ENCODE data around the gene NRXN3.
"Not testable (repeated sequence)": the region's sequence is repeated elsewhere in the genome, so short reads cannot be mapped to it uniquely, and the experiment has no call there.

The NRXN3 gene

GRCh38 chr14:79009286-79009685 is 839.1 kb downstream of the NRXN3 start:
- no peak for TF ChIP-seq CTCF (IDR thresholded peaks at IDR 0.05; ENCODE audit: low read depth, low read length, missing control alignments)
- DNase-seq (ENCODE audit: extremely low read depth, low read depth): no peak
- H3K4me3 ChIP-seq (replicated peaks; ENCODE audit: low read depth, low read length): no peak overlapping the region

GRCh38 chr14:79011091-79011919 is 841.1 kb downstream of the NRXN3 start:
- TF ChIP-seq CTCF (IDR thresholded peaks at IDR 0.05; ENCODE audit: low read depth, low read length, missing control alignments): no peak
- DNase-seq (ENCODE audit: extremely low read depth, low read depth): no peak
- H3K4me3 ChIP-seq (replicated peaks; ENCODE audit: low read depth, low read length): no peak overlapping the region

GRCh38 chr14:79011920-79012204 is 841.7 kb downstream of the NRXN3 start:
- no peak for DNase-seq (ENCODE audit: extremely low read depth, low read depth)
- no peak for TF ChIP-seq CTCF (IDR thresholded peaks at IDR 0.05; ENCODE audit: low read depth, low read length, missing control alignments)
- no peak overlapping the region for H3K4me3 ChIP-seq (replicated peaks; ENCODE audit: low read depth, low read length)

GRCh38 chr14:79016828-79017505 is 846.8 kb downstream of the NRXN3 start:
- DNase-seq (ENCODE audit: extremely low read depth, low read depth): peak; percentile 62
- no peak overlapping the region for H3K4me3 ChIP-seq (replicated peaks; ENCODE audit: low read depth, low read length)
- TF ChIP-seq CTCF (IDR thresholded peaks at IDR 0.05; ENCODE audit: low read depth, low read length, missing control alignments): no peak

- TF ChIP-seq CTCF (IDR thresholded peaks at IDR 0.05; ENCODE audit: low read depth, low read length, missing control alignments): no peak
- no peak overlapping the region for H3K4me3 ChIP-seq (replicated peaks; ENCODE audit: low read depth, low read length)
- no peak for DNase-seq (ENCODE audit: extremely low read depth, low read depth)
Measured at GRCh38 chr14:79017561-79017960, 847.4 kb downstream of the NRXN3 start.

GRCh38 chr14:79018836-79019235 is 848.7 kb downstream of the NRXN3 start:
- H3K4me3 ChIP-seq (replicated peaks; ENCODE audit: low read depth, low read length): no peak overlapping the region
- DNase-seq (ENCODE audit: extremely low read depth, low read depth): no peak
- no peak for TF ChIP-seq CTCF (IDR thresholded peaks at IDR 0.05; ENCODE audit: low read depth, low read length, missing control alignments)

- not testable (repeated sequence) for DNase-seq (ENCODE audit: extremely low read depth, low read depth); H3K4me3 ChIP-seq (replicated peaks; ENCODE audit: low read depth, low read length)
Measured at GRCh38 chr14:79019898-79020297, 849.7 kb downstream of the NRXN3 start.

Data from HFF-Myc (cell line).